RWPE1 (cell line): ENCODE measurements around the gene TMEM170A.
A peak's percentile ranks its signal among the peaks of the same experiment; 100 is the strongest.
"Not testable (repeated sequence)": the region's sequence is repeated elsewhere in the genome, so short reads cannot be mapped to it uniquely, and the experiment has no call there.

Experiments used
- CTCF ChIA-PET: fragments of 350-600 bp; sonication (Branson Sonifier 250); formaldehyde crosslinking; extraction: SDS; loops from one replicate; lab custom pipeline; 2021; lab: Yijun Ruan, JAX
- POLR2A ChIA-PET: fragments of 400-600 bp; formaldehyde crosslinking; extraction: SDS; loops from one replicate; lab custom pipeline; 2020; ENCODE audit warnings: antibody characterized with exemption; ENCODE audit not compliant: low non-redundant PET; lab: Yijun Ruan, JAX
- DNase-seq: peaks from one replicate; pipeline ENCODE4 v3.0.0; 2012; ENCODE audit warnings: low spot score
- H3K27ac ChIP-seq: fragments of 450-650 bp; 2 replicates; pipeline ENCODE4 v1.5.1; 2017
- CTCF ChIP-seq: fragments of 450-650 bp; conservative IDR thresholded peaks from 2 replicates; pipeline ENCODE4 v1.5.1; 2017; ENCODE audit warnings: low read depth, mild to moderate bottlenecking

TMEM170A gene

GRCh38 chr16:75464122-75464918 is at the start of gene TMEM170A:
TSS of gene TMEM170A (minus strand) at chr16:75464689. CDS start at chr16:75464600, 89 bp downstream.
- peak within 1 kb of the TSS; percentile 87 for H3K27ac ChIP-seq
- peak; percentile 100 for TF ChIP-seq CTCF
- peak; percentile 97 for DNase-seq
- ChIA-PET CTCF (interaction anchor here (0.6 to 1.2 kb wide), 6 partner anchors 10 to 1148 kb away, joined by 3 to 5 read pairs (median 4); no protein-coding TSS in a partner anchor), POLR2A (no interaction called here)

- DNase-seq: peak; percentile 88
- TF ChIP-seq CTCF: no peak
- POLR2A ChIA-PET: interaction anchor here (0.8 kb wide), 1 partner anchor 9 kb away, joined by 3 read pairs; no protein-coding TSS in a partner anchor
- CTCF ChIA-PET: interaction anchor here (1.5 kb wide), 1 partner anchor 41 kb away, joined by 4 read pairs; no protein-coding TSS in a partner anchor
- H3K27ac ChIP-seq: peak overlapping the region; percentile 76
Measured at GRCh38 chr16:75506574-75506973, 42.1 kb upstream of the TMEM170A start.

- no peak overlapping the region for H3K27ac ChIP-seq
- POLR2A ChIA-PET: interaction anchor here (0.6 to 0.8 kb wide), 2 partner anchors 10 to 11 kb away, joined by 3 to 4 read pairs; partner anchors contain the start of gene CHST6
- TF ChIP-seq CTCF: no peak
- no peak for DNase-seq
- CTCF ChIA-PET: interaction anchor here (1.5 kb wide), 1 partner anchor 41 kb away, joined by 4 read pairs; no protein-coding TSS in a partner anchor
Measured at GRCh38 chr16:75506107-75506506, 41.6 kb upstream of the TMEM170A start.

GRCh38 chr16:75503801-75504200 is 39.3 kb upstream of the TMEM170A start:
- TF ChIP-seq CTCF: no peak
- CTCF ChIA-PET: interaction anchor here (0.7 kb wide), 1 partner anchor 11 kb away, joined by 6 read pairs; no protein-coding TSS in a partner anchor
- POLR2A ChIA-PET: no interaction called here
- DNase-seq: no peak
- no peak overlapping the region for H3K27ac ChIP-seq

- CTCF ChIA-PET: no interaction called here
- peak overlapping the region; percentile 26; the same call in 1 of the 2 replicates for H3K27ac ChIP-seq
- no peak for TF ChIP-seq CTCF
- POLR2A ChIA-PET: no interaction called here
- DNase-seq: peak; percentile 38
Measured at GRCh38 chr16:75502916-75503605, 38.6 kb upstream of the TMEM170A start.

GRCh38 chr16:75501820-75502219 is 37.3 kb upstream of the TMEM170A start:
- peak; percentile 22 for DNase-seq
- H3K27ac ChIP-seq: peak overlapping the region; percentile 56
- POLR2A ChIA-PET, CTCF ChIA-PET: not testable (repeated sequence)
